ENCODE data around the gene AFG1L.
"Not testable (repeated sequence)": the region's sequence is repeated elsewhere in the genome, so short reads cannot be mapped to it uniquely, and the experiment has no call there.

DNA sequence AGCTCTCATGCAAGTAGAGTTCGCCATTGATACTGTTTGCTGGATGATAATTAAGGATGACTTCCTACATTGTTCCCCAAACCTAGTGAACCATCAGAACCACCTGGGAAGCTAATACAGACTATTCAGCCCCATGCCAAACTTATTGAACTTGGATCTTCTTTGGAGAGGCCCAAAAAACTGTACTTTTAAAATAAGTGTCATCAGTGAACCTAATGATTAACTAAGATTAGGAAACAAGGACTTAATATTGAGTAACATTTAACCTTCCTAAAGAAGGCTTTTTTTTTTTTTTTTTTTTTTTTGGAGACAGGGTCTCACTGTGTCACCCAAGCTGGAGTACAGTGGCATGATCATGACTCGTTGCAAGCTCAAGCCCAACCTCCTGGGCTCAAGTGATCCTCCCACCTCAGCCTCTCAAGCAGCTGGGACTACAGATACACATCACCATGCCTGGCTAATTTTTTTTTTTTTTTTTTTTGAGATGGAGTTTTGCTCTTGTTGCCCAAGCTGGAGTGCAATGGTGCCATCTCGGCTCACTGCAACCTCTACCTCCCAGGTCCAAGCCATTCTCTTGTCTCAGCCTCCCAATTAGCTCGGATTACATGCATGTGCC is 241.2 kb downstream of the AFG1L start:
- TF ChIP-seq, protein P1, sequence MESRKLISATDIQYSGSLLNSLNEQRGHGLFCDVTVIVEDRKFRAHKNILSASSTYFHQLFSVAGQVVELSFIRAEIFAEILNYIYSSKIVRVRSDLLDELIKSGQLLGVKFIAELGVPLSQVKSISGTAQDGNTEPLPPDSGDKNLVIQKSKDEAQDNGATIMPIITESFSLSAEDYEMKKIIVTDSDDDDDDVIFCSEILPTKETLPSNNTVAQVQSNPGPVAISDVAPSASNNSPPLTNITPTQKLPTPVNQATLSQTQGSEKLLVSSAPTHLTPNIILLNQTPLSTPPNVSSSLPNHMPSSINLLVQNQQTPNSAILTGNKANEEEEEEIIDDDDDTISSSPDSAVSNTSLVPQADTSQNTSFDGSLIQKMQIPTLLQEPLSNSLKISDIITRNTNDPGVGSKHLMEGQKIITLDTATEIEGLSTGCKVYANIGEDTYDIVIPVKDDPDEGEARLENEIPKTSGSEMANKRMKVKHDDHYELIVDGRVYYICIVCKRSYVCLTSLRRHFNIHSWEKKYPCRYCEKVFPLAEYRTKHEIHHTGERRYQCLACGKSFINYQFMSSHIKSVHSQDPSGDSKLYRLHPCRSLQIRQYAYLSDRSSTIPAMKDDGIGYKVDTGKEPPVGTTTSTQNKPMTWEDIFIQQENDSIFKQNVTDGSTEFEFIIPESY (IDR thresholded peaks at IDR 0.05; ENCODE audit: extremely low read depth, insufficient replicate concordance, low read length): not testable (repeated sequence)
- TF ChIP-seq, protein P2, sequence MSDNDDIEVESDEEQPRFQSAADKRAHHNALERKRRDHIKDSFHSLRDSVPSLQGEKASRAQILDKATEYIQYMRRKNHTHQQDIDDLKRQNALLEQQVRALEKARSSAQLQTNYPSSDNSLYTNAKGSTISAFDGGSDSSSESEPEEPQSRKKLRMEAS (IDR thresholded peaks at IDR 0.05): not testable (repeated sequence)
- TF ChIP-seq EZH2 (IDR thresholded peaks at IDR 0.05); RAD21 (IDR thresholded peaks at IDR 0.05; ENCODE audit: low read depth); POLR2A (IDR thresholded peaks at IDR 0.05; ENCODE audit: borderline replicate concordance, extremely low read depth, insufficient read depth, insufficient read length); POLR2AphosphoS5 (IDR thresholded peaks at IDR 0.05; ENCODE audit: low read depth, low read length); SP1 (IDR thresholded peaks at IDR 0.05; ENCODE audit: low read depth): not testable (repeated sequence)
- TF ChIP-seq, protein P3, sequence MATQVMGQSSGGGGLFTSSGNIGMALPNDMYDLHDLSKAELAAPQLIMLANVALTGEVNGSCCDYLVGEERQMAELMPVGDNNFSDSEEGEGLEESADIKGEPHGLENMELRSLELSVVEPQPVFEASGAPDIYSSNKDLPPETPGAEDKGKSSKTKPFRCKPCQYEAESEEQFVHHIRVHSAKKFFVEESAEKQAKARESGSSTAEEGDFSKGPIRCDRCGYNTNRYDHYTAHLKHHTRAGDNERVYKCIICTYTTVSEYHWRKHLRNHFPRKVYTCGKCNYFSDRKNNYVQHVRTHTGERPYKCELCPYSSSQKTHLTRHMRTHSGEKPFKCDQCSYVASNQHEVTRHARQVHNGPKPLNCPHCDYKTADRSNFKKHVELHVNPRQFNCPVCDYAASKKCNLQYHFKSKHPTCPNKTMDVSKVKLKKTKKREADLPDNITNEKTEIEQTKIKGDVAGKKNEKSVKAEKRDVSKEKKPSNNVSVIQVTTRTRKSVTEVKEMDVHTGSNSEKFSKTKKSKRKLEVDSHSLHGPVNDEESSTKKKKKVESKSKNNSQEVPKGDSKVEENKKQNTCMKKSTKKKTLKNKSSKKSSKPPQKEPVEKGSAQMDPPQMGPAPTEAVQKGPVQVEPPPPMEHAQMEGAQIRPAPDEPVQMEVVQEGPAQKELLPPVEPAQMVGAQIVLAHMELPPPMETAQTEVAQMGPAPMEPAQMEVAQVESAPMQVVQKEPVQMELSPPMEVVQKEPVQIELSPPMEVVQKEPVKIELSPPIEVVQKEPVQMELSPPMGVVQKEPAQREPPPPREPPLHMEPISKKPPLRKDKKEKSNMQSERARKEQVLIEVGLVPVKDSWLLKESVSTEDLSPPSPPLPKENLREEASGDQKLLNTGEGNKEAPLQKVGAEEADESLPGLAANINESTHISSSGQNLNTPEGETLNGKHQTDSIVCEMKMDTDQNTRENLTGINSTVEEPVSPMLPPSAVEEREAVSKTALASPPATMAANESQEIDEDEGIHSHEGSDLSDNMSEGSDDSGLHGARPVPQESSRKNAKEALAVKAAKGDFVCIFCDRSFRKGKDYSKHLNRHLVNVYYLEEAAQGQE (IDR thresholded peaks at IDR 0.05; ENCODE audit: low read depth): not testable (repeated sequence)
- TF ChIP-seq, protein P4, sequence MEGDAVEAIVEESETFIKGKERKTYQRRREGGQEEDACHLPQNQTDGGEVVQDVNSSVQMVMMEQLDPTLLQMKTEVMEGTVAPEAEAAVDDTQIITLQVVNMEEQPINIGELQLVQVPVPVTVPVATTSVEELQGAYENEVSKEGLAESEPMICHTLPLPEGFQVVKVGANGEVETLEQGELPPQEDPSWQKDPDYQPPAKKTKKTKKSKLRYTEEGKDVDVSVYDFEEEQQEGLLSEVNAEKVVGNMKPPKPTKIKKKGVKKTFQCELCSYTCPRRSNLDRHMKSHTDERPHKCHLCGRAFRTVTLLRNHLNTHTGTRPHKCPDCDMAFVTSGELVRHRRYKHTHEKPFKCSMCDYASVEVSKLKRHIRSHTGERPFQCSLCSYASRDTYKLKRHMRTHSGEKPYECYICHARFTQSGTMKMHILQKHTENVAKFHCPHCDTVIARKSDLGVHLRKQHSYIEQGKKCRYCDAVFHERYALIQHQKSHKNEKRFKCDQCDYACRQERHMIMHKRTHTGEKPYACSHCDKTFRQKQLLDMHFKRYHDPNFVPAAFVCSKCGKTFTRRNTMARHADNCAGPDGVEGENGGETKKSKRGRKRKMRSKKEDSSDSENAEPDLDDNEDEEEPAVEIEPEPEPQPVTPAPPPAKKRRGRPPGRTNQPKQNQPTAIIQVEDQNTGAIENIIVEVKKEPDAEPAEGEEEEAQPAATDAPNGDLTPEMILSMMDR (IDR thresholded peaks at IDR 0.05 in 2 of 3, conservative IDR thresholded peaks at IDR 0.05 in 1 of 3; ENCODE audit: borderline replicate concordance in 1 of 3, insufficient read depth in 1 of 3, low read depth in 2 of 3, low read length in 2 of 3): not testable (repeated sequence)

All from HCT116 (cell line).